GM18508 (cell line): ENCODE data around the gene UTS2R.
"Not testable (repeated sequence)": the region's sequence is repeated elsewhere in the genome, so short reads cannot be mapped to it uniquely, and the experiment has no call there.

Source experiments
- ATAC-seq: cut with Tn5 transposase; IDR thresholded peaks from one replicate; pipeline ENCODE4 v1.9.1; 2021; ENCODE audit warnings: moderate number of reproducible peaks; ENCODE audit not compliant: insufficient read depth, unreplicated experiment

Gene UTS2R

GRCh38 chr17:82351254-82351712, 20.3 kb upstream of the UTS2R start:
- no peak for ATAC-seq

- ATAC-seq = no peak
These were observed 19.7 kb upstream of the UTS2R start for GRCh38 chr17:82351713-82352488.

GRCh38 chr17:82353484-82353883, 18.1 kb upstream of the UTS2R start:
- ATAC-seq = no peak

DNA sequence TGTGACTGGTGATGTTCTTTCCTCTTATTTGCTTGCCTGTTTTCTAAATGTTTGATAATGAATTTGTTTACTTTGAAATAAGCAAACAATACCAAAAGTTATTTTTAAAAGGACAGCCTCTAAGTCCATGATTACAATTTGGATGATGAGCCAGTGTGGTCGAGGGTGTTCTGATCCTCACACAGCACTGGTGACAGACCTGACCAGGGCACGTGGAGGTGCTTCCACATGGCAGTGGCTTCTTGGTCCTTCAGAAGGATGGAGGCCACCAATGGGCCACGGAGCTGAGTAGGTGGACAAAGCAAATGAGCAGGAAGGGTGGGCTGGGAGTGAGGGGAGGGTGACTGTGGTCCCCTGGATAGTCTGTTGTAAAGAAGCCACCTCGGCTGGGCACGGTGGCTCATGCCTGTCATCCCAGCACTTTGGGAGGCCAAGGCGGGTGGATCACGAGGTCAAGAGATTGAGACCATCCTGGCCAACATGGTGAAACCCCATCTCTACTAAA, 16.7 kb upstream of the UTS2R start:
- ATAC-seq = no peak

- ATAC-seq = no peak
These were observed 15.7 kb upstream of the UTS2R start for GRCh38 chr17:82355770-82356427.

DNA sequence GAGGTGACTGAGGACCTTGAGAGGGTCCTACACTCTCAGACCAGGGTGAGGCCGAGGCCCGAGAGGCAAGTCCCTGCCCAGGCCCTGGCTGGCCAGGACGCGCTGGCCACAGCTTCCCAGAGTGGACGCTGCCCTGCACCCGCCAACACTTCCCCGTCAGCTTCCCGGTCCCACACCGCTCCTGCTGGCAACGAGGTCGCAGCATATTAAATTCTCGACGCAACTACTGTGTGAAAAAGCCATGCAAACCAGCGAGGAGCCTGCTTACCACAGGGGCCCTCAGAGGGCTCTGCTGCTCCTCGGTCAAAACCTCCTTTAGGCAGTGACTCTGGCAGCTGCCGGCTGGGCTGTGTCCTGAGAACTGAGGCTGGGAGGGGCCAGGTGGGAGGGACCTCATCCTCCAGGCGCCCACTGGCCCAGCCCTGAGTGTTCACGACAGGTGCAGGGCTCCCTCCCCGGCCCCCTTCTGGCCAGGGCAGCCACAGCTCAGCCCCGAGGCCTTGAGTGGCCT, 14.7 kb upstream of the UTS2R start:
- ATAC-seq = no peak

- no peak for ATAC-seq
These were observed 14.2 kb upstream of the UTS2R start for GRCh38 chr17:82357394-82357793.

- no peak for ATAC-seq
These were observed 12.9 kb upstream of the UTS2R start, which contains the start of gene TEX19 for GRCh38 chr17:82358465-82359350. TEX19 (plus strand) TSS chr17:82359247; CDS start chr17:82362151, 2,904 bp downstream.

- ATAC-seq = not testable (repeated sequence)
These were observed 12.0 kb upstream of the UTS2R start for GRCh38 chr17:82359451-82360074.

DNA sequence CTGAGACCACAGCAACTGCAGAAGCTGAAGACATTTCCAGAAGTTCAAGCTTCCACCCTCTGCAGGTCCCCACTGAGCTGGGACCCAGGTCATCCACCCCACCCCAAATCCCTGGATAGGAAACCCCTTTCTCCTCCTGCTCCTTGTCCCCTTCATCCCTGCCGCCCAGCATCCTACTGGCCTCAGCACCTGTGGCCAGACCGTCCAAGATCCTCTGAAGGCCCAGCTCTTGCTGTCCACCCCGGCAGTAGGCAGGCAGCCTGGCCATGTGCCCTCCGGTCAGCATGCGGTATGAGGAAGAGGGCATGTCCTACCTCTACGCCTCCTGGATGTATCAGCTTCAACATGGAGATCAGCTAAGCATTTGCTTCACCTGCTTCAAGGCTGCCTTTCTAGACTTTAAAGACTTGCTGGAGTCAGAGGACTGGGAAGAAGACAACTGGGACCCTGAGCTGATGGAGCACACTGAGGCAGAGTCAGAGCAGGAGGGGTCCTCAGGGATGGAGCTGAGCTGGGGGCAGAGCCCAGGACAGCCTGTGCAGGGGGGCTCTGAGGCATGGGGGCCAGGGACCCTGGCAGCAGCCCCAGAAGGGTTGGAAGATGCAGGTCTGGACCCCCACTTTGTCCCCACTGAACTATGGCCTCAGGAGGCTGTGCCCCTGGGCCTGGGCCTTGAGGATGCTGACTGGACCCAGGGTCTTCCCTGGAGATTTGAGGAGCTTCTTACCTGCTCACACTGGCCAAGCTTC, 9.5 kb upstream of the UTS2R start:
- no peak for ATAC-seq

DNA sequence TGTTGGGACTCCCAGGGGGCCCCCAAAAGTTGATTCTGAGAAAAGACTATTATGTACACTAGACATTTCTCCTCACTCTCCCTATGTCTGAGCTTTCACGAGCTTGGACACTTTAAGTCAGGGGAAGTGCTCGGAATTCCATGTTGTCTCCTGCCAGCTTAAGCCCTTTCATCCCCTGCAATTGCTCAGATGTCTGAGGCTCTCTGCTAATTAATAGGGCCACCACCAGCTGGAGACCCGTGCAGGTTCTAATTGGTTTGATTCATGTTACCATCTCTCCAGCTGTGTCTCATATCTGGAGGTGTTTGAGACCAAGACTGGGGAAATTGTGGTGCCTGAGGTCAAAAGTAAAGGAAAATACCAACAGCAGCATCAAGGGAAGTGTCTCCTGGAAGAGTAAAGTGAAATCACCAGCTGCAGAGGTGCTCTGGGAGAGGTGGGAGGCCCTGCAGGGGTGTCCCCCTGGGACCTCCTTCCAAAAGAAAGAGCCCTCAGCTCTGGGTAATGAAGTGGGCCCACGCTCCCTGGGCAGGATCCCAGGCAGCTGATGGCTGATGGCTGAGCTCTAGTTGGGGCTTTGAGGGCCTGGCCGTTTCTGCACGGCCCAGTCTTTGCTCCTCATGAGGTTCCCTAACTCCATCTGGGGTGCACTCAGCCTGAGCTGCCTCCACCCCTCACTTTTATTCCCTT, 5.8 kb upstream of the UTS2R start:
- ATAC-seq = no peak

DNA sequence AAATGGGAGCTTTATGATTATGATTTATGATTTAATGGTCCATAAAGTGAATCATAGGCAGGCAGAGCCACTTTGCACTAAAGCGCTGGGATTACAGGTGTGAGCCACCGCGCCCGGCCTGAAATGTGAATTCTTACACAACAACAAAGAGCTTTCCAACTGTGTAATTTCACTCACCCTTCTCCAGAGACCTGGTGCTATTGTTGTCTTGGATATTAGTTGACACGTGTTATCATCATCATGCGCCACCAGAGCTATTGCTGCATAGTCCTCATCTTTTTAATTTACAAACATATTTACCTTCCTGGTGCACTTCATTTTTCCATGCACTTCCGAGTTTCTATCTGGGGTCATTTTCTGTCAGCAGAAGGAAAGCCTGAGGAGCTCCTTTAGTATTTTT, 4.8 kb upstream of the UTS2R start:
- ATAC-seq = no peak

DNA sequence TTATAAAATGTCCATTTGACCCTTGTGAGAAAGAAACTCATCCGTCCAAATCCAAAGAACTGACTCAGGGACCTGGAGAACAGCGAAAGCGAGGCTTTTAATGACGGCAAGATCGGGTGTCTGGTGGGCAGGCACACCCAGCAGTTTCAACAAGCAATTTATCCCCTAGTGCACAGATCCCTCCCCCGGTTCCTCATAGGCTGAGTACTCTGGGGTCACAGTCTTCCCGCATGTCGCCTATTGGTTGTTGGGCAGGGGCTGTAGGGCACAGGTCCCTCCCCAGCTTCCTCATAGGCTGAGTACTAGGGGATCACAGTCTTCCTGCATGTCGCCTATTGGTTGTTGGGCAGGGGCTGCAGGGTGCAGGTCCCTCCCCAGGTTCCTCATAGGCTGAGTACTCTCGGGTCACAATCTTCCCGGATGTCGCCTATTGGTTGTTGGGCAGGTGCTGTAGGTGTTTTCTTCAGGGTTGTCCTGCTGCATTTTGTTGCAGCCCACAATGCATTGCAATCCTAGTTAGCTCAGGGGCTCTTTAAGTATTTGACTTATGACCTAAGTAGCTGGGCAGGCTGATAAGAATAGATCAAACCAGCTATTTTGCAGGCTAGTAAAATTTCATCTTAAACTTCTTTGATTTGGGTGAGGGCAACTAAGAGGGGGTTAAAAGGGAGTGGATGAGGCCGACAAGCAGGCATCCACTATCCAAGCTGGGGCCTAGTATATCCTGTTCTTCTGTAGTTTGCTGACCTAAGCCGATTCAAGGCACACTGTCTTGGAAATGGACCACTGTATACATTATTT, 3.6 kb upstream of the UTS2R start:
- no peak for ATAC-seq

GRCh38 chr17:82369211-82369610, 2.4 kb upstream of the UTS2R start:
- ATAC-seq = no peak

GRCh38 chr17:82370471-82371332, 863 bp upstream of the UTS2R start:
- ATAC-seq = no peak

GRCh38 chr17:82372249-82373071, 895 bp downstream of the UTS2R start:
- ATAC-seq = no peak
